HG03575 (cell line): Measurements from ENCODE around the gene SEC31B.

ENCODE experiments used
- ATAC-seq: cut with Tn5 transposase; IDR thresholded peaks from one replicate; pipeline ENCODE4 v1.9.1; 2021; ENCODE audit not compliant: unreplicated experiment, insufficient number of reproducible peaks, low FRiP score; ENCODE audit errors: extremely low read depth

SEC31B gene

DNA sequence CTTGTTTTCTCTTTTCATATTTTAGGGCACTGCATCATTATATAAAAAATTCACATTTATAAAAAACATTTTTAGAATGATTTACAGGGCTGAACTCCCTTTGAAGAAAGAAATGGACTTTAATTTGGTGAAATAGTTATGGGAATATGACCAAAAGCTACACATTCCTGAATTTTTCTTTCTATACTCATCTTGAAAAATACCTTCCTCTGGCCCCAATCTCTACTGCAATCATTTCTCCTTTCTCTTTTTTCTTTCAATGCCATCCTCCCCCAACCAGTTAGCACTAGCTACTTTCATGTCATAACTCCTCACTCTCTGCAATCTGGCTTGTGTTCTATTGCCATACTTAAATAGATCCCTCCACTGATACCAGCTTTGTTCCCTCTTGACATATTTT is 50.7 kb downstream of the SEC31B start:
- ATAC-seq: no peak

DNA sequence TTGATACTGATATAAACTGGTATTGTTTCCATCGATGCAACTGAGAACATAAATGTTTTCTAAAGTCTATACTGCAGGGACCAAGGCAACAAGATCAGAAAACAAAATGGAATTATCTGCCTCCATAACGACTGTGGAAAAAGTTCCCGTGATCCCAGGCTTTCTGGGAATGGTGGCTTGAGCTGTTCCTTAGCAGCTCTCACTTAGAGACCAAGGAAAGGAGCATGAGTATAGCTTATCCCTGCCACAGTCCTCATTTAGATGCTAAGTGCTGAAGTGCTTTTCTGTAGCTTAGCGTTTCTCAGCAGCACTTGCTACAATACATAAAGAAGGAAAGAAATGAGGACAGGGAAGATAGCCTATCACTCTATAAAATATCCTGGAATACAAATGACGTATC is 51.3 kb downstream of the SEC31B start:
- ATAC-seq: no peak

DNA sequence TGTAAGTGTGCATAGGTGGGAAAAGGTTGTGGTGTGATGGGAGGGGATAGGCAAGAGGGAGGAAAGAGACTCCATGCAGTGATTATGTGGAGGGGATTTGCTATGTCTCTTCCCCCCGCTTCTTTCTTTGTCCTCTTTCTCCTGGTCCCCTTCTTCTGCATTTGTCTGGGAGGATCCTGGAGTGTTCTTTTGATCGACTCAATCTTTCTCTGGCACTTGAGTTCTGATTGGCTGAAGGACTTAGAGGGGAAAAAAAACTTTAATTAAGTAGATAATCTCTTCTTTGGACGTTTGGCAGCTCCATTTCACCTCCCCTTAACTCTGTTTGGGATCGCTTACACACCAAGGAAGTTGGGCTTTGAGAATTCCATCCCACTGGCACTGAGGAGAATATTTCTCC is 57.0 kb downstream of the SEC31B start, which contains the start of gene WNT8B:
TSS of gene WNT8B (plus strand) at position 301 of the 400 bp plus-strand sequence. CDS start 160 bp downstream, outside the sequence.
- no peak for ATAC-seq

DNA sequence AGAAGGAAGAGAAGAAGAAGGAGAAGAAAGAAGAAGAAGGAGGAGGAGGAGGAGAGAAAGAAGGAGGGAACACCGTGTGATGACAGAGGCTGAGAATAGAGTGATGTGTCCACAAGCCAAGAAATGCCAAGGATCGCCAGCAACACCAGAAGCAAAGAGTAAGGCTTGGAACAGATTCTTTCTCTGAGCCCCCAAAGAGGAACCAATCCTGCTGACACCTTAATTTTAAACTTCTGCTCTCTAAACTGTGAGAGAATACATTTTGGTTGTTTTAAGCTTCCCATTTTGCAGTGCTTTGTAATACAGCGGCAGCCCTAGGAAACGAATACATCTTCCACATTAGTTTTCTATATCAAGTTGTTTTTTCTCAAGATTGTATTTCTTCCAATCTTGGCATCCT is 70.7 kb downstream of the SEC31B start:
- no peak for ATAC-seq

DNA sequence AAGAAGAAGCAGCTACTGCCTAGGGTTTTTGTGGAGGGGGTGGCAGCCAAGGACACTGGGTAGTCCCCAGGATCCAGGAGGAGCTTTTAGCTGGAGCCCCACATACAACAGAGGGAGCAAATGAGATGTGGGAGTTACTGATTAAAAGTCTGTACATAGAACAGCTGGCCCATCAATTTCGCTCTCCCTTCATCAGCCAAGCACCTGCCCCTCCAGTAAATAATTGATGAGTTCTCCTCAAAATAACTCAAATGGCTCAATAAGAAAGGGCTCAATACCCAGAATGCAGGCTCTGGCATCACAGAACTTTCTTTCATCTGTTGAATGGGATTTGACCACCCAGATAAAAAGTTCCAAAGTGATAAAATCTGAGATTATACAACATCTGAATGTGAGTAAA is 72.0 kb downstream of the SEC31B start:
- ATAC-seq: no peak

DNA sequence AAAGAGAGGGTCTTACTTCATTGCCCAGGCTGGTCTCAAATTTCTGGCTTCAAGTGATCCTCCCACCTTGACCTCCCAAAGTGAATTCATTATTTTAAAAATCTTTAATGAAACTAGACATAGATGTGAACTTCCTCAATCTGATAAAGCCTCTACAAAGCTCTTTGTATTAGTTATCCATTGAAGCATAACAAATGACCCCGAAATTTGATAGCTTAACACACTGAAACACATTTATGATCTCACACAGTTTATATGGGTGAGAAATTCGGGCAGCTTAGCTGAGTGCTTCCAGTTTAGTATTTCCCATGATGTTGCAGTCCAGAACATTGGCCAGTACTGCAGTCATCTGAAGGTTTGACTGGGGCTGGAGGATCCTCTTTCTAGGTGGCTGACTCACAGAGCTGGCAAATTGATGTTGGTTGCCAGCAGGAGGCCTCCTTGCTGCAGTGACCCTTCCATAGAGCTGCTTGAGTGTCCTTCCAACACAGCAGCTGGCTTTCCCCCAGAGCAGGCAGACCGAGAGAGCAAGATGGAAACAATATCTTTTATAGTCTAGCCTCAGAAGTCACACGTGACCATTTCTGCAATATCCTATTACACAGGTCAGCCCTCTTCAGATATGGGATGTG is 73.4 kb downstream of the SEC31B start:
- no peak for ATAC-seq

DNA sequence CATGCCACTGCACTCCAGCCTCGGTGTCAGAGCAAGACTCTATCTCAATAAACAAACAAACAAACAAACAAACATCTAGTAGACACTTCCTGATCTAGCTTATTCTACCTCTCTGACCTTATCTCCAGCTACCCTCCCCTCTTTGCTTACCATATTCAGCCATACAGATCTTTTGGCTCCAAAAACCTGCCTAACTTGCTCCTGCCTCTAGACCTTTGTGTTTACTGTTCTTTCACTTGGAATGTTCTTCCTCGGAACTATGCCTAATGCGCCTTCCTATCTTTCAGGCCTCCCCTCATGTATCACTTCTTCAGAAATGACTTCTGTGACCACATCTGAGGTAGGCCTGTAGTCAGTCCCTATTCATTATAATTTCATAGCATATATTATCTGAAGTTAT is 77.1 kb downstream of the SEC31B start:
- ATAC-seq: no peak

DNA sequence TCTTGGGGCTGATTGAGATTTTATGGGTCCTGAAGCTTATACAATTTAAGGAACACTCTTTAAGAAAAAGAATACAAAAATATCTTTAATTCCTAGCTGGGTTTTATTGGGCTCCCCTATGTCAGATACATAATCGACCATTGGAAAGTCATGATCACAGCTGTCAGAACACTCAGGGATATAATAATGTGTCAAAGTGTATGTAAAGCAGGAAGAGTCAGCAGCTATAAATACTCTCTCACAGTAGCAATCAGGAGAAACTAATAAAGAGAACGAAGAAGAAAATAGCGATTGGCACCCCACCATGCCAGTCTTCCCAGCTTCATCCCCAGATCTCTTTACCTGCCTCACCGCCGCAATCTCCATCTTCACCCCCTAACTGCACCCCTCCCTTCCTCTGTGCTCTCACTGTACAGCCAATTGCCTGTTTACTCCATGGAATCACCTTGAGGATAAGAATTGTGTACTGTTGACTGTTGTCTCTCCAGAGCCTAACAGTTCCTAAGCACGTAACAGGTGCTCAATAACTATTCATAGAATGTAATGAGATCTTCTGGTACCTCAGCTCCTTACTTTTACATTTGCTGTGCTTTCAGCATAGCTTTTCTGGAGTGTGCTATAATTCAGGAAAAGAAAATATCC is 80.9 kb downstream of the SEC31B start:
- no peak for ATAC-seq
